K562 (cell line): ENCODE measurements around the gene PLEKHG1. TPM values are rescaled to one million over a fixed set of nuclear protein-coding genes. Genes with fewer than 3 reads are reported as not detected.

Experiments
- CC2D1A ChIP-seq: fragments of 450-650 bp; IDR thresholded peaks from 2 replicates; pipeline ENCODE4 v1.6.1; 2017; ENCODE audit warnings: mild to moderate bottlenecking
- RBM14 ChIP-seq: fragments of 200-400 bp; formaldehyde crosslinking; IDR thresholded peaks from 2 replicates; pipeline ENCODE4 v1.6.1; 2018; ENCODE audit warnings: low read depth, mild to moderate bottlenecking, low read length, moderate library complexity, borderline replicate concordance; ENCODE audit not compliant: insufficient read depth
- RFX5 ChIP-seq: IDR thresholded peaks from 2 replicates; pipeline ENCODE4 v1.6.1; 2011; ENCODE audit warnings: low read depth, mild to moderate bottlenecking, improper control_type of control experiment, low read length
- SIN3A ChIP-seq, 2 experiments: fragments of 150-350 bp in 1 of 2; IDR thresholded peaks; 2 replicates each; pipeline ENCODE4 v1.6.1; 2011 to 2016; ENCODE audit warnings: borderline replicate concordance in 2 of 2, low read depth in 2 of 2, low read length in 2 of 2, mild to moderate bottlenecking in 2 of 2, moderate library complexity in 2 of 2; ENCODE audit not compliant: control insufficient read depth in 1 of 2
- ZNF121 ChIP-seq: sonication (generic); formaldehyde crosslinking; conservative IDR thresholded peaks from 2 replicates; pipeline ENCODE4 v1.8.0; 2022; ENCODE audit warnings: missing genetic modification reagents
- ZNF436 ChIP-seq: fragments of 250-450, 450-650 bp; sonication (Bioruptor Pico); formaldehyde crosslinking; IDR thresholded peaks from 2 replicates; pipeline ENCODE4 v1.7.0; 2020; ENCODE audit warnings: mild to moderate bottlenecking
- polyA plus RNA-seq, 8 experiments: library from polyadenylated mRNA; depleted of rRNA in 4 of 8; stranded (reverse) in 5 of 8; unstranded in 3 of 8; fragments of >200 nt; fragmentation: Nextera tagmentation in 2 of 8; fragmentation: Illumina TruSeq in 1 of 8; extraction: Ambion mirVana in 2 of 8; extraction: Trizol in 1 of 8; gene quantifications; 2 replicates each; pipeline versions ENCODE4 v1.2.1 to v1.2.3, GENCODE V29; 2011 to 2014; ENCODE audit warnings: inconsistent platforms in 1 of 8, missing spikeins in 1 of 8
- total RNA-seq, 7 experiments: library from RNA; depleted of rRNA in 6 of 7; stranded (reverse); fragments of >200 nt in 6 of 7; fragmentation: Illumina TruSeq in 2 of 7; extraction: Trizol in 2 of 7; gene quantifications; 2 replicates each; pipeline versions ENCODE4 v1.2.1 to v1.2.3, GENCODE V29; 2011 to 2021; ENCODE audit warnings: low replicate concordance in 1 of 7
- TF ChIP-seq, protein P1 (sequence below): sonication (generic); formaldehyde crosslinking; IDR thresholded peaks from 2 replicates; pipeline ENCODE4 v1.8.1; 2023; ENCODE audit warnings: mild to moderate bottlenecking, missing genetic modification reagents
- TF ChIP-seq, protein P2 (sequence below): fragments of 250-450 bp; sonication (Bioruptor Pico); IDR thresholded peaks from 2 replicates; pipeline ENCODE4 v1.5.1; 2021; ENCODE audit warnings: mild to moderate bottlenecking
- TF ChIP-seq, protein P3 (sequence below): IDR thresholded peaks from 3 replicates; pipeline ENCODE4 v1.6.1; 2011; ENCODE audit warnings: borderline replicate concordance, mild to moderate bottlenecking, moderate library complexity; ENCODE audit not compliant: insufficient read length; ENCODE audit errors: extremely low read depth
- TF ChIP-seq, protein P4 (sequence below), 2 experiments: fragments of 250-450 bp in 1 of 2; fragments of 450-650 bp in 1 of 2; sonication (Bioruptor Pico) in 1 of 2; IDR thresholded peaks; 2 replicates each; pipeline versions ENCODE4 v1.6.1 to v1.8.0; 2016 to 2021; ENCODE audit warnings: mild to moderate bottlenecking in 2 of 2, moderate library complexity in 2 of 2, missing compliant biosample characterization in 1 of 2, missing genetic modification characterization in 1 of 2
- TF ChIP-seq, protein P5 (sequence below): fragments of 250-450 bp; sonication (Bioruptor Pico); IDR thresholded peaks from 2 replicates; pipeline ENCODE4 v1.5.0; 2021; ENCODE audit warnings: mild to moderate bottlenecking, borderline replicate concordance
- TF ChIP-seq, protein P6 (sequence below), 3 experiments: fragments of 200-800 bp in 1 of 3; sonication (Bioruptor generic) in 1 of 3; sonication (generic) in 1 of 3; formaldehyde crosslinking in 1 of 3; IDR thresholded peaks; 2 replicates each; pipeline versions ENCODE4 v1.6.1 to v1.8.0; 2016 to 2022; ENCODE audit warnings: mild to moderate bottlenecking in 2 of 3, missing compliant biosample characterization in 2 of 3, missing genetic modification characterization in 2 of 3, missing genetic modification reagents in 1 of 3

PLEKHG1 gene
- total and polyA plus RNA-seq, 9 of the 15 experiments (the other 6 are each of a cell fraction or from before 2014, with no cell fraction given), result 0.03 to 0.16 (median 0.03) TPM; not detected in 6

DNA sequence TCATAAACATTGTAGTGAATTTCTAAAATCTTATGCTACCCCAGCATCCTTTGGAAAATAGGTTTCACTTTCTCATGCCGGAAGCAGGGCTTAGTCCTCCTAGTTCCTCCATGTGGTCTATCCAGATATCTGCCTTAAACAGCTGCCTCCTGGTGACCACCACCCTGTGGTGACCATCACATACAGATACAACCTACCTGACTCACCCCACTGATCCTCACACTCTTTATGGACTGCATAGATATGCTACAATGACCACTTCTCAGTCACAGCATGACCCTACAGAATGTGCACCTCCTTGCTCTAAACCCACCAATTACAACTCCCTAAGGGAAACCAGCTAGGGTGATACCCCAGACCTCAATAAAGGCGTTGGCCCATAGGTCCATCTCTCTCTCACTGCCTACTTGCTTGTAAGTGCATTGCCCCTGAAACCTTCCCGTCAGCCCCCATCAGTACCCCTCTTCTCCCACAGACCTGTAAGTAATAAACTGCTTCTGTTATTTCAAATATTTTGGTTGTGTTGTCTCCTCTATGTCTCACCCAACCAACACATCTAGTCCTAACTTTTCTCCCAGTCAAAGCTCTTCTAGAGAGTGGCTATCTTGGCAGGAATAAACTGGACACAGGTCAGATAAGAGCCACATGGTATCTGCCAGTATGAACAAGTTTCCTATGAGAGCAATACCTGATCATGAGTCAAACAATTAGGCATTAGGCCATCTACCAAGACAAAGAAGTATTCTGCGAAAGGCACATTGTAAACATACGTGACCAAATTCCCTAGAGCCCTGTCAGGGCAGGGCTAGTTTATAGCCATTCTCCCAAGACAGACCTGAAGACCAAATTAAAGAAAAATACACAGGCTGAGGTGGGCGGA lies 39.4 kb upstream of the PLEKHG1 start (continued):
- TF ChIP-seq SIN3A (IDR thresholded peaks at IDR 0.05; ENCODE audit: borderline replicate concordance in 2 of 2, control insufficient read depth in 1 of 2, low read depth in 2 of 2, low read length in 2 of 2), result no peak
- TF ChIP-seq, protein P1, sequence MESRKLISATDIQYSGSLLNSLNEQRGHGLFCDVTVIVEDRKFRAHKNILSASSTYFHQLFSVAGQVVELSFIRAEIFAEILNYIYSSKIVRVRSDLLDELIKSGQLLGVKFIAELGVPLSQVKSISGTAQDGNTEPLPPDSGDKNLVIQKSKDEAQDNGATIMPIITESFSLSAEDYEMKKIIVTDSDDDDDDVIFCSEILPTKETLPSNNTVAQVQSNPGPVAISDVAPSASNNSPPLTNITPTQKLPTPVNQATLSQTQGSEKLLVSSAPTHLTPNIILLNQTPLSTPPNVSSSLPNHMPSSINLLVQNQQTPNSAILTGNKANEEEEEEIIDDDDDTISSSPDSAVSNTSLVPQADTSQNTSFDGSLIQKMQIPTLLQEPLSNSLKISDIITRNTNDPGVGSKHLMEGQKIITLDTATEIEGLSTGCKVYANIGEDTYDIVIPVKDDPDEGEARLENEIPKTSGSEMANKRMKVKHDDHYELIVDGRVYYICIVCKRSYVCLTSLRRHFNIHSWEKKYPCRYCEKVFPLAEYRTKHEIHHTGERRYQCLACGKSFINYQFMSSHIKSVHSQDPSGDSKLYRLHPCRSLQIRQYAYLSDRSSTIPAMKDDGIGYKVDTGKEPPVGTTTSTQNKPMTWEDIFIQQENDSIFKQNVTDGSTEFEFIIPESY, result no peak
- no peak for TF ChIP-seq RFX5
- no peak for TF ChIP-seq ZNF121
- TF ChIP-seq RBM14, result no peak
- TF ChIP-seq, protein P2, sequence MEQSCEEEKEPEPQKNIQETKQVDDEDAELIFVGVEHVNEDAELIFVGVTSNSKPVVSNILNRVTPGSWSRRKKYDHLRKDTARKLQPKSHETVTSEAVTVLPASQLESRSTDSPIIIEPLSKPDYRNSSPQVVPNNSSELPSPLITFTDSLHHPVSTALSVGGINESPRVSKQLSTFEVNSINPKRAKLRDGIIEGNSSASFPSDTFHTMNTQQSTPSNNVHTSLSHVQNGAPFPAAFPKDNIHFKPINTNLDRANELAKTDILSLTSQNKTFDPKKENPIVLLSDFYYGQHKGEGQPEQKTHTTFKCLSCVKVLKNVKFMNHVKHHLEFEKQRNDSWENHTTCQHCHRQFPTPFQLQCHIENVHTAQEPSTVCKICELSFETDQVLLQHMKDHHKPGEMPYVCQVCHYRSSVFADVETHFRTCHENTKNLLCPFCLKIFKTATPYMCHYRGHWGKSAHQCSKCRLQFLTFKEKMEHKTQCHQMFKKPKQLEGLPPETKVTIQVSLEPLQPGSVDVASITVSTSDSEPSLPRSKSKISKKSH (CRISPR knock-in tag), result no peak
- TF ChIP-seq, protein P3, sequence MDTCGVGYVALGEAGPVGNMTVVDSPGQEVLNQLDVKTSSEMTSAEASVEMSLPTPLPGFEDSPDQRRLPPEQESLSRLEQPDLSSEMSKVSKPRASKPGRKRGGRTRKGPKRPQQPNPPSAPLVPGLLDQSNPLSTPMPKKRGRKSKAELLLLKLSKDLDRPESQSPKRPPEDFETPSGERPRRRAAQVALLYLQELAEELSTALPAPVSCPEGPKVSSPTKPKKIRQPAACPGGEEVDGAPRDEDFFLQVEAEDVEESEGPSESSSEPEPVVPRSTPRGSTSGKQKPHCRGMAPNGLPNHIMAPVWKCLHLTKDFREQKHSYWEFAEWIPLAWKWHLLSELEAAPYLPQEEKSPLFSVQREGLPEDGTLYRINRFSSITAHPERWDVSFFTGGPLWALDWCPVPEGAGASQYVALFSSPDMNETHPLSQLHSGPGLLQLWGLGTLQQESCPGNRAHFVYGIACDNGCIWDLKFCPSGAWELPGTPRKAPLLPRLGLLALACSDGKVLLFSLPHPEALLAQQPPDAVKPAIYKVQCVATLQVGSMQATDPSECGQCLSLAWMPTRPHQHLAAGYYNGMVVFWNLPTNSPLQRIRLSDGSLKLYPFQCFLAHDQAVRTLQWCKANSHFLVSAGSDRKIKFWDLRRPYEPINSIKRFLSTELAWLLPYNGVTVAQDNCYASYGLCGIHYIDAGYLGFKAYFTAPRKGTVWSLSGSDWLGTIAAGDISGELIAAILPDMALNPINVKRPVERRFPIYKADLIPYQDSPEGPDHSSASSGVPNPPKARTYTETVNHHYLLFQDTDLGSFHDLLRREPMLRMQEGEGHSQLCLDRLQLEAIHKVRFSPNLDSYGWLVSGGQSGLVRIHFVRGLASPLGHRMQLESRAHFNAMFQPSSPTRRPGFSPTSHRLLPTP, result no peak
- TF ChIP-seq, protein P4, sequence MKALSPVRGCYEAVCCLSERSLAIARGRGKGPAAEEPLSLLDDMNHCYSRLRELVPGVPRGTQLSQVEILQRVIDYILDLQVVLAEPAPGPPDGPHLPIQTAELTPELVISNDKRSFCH (CRISPR knock-in tag; IDR thresholded peaks at IDR 0.05), result no peak
- TF ChIP-seq, protein P4 (tag; IDR thresholded peaks at IDR 0.05), result no peak
- TF ChIP-seq, protein P5, sequence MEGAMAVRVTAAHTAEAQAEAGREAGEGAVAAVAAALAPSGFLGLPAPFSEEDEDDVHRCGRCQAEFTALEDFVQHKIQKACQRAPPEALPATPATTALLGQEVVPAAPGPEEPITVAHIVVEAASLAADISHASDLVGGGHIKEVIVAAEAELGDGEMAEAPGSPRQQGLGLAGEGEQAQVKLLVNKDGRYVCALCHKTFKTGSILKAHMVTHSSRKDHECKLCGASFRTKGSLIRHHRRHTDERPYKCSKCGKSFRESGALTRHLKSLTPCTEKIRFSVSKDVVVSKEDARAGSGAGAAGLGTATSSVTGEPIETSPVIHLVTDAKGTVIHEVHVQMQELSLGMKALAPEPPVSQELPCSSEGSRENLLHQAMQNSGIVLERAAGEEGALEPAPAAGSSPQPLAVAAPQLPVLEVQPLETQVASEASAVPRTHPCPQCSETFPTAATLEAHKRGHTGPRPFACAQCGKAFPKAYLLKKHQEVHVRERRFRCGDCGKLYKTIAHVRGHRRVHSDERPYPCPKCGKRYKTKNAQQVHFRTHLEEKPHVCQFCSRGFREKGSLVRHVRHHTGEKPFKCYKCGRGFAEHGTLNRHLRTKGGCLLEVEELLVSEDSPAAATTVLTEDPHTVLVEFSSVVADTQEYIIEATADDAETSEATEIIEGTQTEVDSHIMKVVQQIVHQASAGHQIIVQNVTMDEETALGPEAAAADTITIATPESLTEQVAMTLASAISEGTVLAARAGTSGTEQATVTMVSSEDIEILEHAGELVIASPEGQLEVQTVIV, result no peak
- TF ChIP-seq, protein P6, sequence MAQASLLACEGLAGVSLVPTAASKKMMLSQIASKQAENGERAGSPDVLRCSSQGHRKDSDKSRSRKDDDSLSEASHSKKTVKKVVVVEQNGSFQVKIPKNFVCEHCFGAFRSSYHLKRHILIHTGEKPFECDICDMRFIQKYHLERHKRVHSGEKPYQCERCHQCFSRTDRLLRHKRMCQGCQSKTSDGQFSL (CRISPR knock-in tag; IDR thresholded peaks at IDR 0.05), result no peak
- TF ChIP-seq, protein P6 (tag; IDR thresholded peaks at IDR 0.05), result no peak
- TF ChIP-seq ZNF436 (CRISPR knock-in tag), result no peak
- TF ChIP-seq CC2D1A, result peak; percentile 89; the same call in 1 of the 2 replicates
